ENCODE data around the gene FAM107B.

Gene FAM107B

GRCh38 chr10:14489522-14490177 lies 285.0 kb downstream of the FAM107B start:
- DNase-seq (ENCODE audit: low read depth) = no peak

- DNase-seq (ENCODE audit: low read depth) = no peak
Observed at GRCh38 chr10:14487488-14487883, 287.2 kb downstream of the FAM107B start.

- no peak for DNase-seq (ENCODE audit: low read depth)
Observed at GRCh38 chr10:14486777-14487487, 287.8 kb downstream of the FAM107B start.

GRCh38 chr10:14485986-14486385 lies 288.7 kb downstream of the FAM107B start:
- DNase-seq (ENCODE audit: low read depth) = no peak

GRCh38 chr10:14483417-14483816 lies 291.3 kb downstream of the FAM107B start:
- DNase-seq (ENCODE audit: low read depth) = no peak

GRCh38 chr10:14481752-14482151 lies 292.9 kb downstream of the FAM107B start:
- no peak for DNase-seq (ENCODE audit: low read depth)

- DNase-seq (ENCODE audit: low read depth) = no peak
Observed at GRCh38 chr10:14481014-14481413, 293.7 kb downstream of the FAM107B start.

GRCh38 chr10:14478604-14479003 lies 296.1 kb downstream of the FAM107B start:
- DNase-seq (ENCODE audit: low read depth) = peak; percentile 41

- no peak for DNase-seq (ENCODE audit: low read depth)
Observed at GRCh38 chr10:14478201-14478600, 296.5 kb downstream of the FAM107B start.

- DNase-seq (ENCODE audit: low read depth) = peak; percentile 58
Observed at GRCh38 chr10:14477408-14477710, 297.3 kb downstream of the FAM107B start.

GRCh38 chr10:14476641-14477407 lies 297.9 kb downstream of the FAM107B start:
- DNase-seq (ENCODE audit: low read depth) = peak; percentile 45

GRCh38 chr10:14476006-14476405 lies 298.7 kb downstream of the FAM107B start:
- no peak for DNase-seq (ENCODE audit: low read depth)

- DNase-seq (ENCODE audit: low read depth) = no peak
Observed at GRCh38 chr10:14474656-14475055, 300.0 kb downstream of the FAM107B start.

GRCh38 chr10:14470920-14471319 lies 303.8 kb downstream of the FAM107B start:
- no peak for DNase-seq (ENCODE audit: low read depth)

GRCh38 chr10:14468726-14469125 lies 306.0 kb downstream of the FAM107B start:
- DNase-seq (ENCODE audit: low read depth) = no peak
